Right lobe of liver (tissue), 4 donors: ENCODE results near the gene ADGRV1.

Experiments
- CTCF ChIP-seq, 4 donors: fragments of 200-600 bp in 3 of 4; fragments of 450-650 bp in 1 of 4; IDR thresholded peaks; one replicate each; pipeline versions ENCODE4 v1.5.1 to v1.8.0; 2016 to 2022; ENCODE audit warnings: antibody characterized with exemption in 4 of 4, mild to moderate bottlenecking in 2 of 4
- POLR2A ChIP-seq: fragments of 450-650 bp; IDR thresholded peaks from one replicate; pipeline ENCODE4 v1.6.1; 2017; ENCODE audit warnings: antibody characterized with exemption, mild to moderate bottlenecking
- donor health status: DM: no; HTN: no; CAD: no.
- donor health status: DM: no; HTN: no; CAD: no.
- donor health status: DM: no; HTN: yes; CAD: no.

GRCh38 chr5:91164424-91164823, 605.8 kb downstream of the ADGRV1 start:
- TF ChIP-seq POLR2A (no peak), CTCF (IDR thresholded peaks at IDR 0.05) (no peak)
